ENCODE measurements around the gene RBPMS2. TPM values are rescaled to one million over a fixed set of nuclear protein-coding genes. Genes with fewer than 3 reads are reported as not detected.

The RBPMS2 gene
- total RNA-seq, 1 experiment from 2014 or later = 0.16 TPM

DNA sequence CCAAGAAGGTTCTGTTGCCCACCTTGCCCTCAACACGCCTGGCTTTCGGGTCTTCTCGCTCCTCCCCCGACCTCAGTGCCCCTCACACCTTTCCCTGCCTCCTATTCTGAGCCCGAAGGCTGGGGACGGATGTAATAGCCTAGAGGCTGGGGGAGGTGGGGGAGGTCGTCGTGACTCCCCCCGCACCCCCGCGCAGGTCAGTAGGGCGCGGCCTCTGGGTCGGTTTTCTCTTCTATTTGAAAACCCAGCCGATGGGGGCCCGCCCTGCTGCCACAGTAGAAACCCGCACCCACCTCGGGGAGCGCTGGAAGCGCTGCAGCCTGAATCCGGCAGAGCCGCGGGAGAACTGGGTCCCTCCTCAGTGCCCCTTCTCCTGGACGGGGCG lies 1.0 kb upstream of the RBPMS2 start:
- Mint-ChIP-seq H3K27me3 (ENCODE audit: insufficient read depth, unreplicated experiment) (peaks cover 11% of the 10 kb centered on the region), H3K36me3 (ENCODE audit: insufficient read depth, unreplicated experiment) (no peaks in the 10 kb centered on the region), H3K4me3 (ENCODE audit: unreplicated experiment) (no peak overlapping the region), H3K9me3 (ENCODE audit: unreplicated experiment) (no peaks in the 10 kb centered on the region), H3K27ac (ENCODE audit: low read depth, unreplicated experiment) (no peak overlapping the region), H3K4me1 (ENCODE audit: insufficient read depth, unreplicated experiment) (no peaks in the 10 kb centered on the region)
- no peak for DNase-seq (ENCODE audit: unreplicated experiment)
- no TSS peak for BruUV-seq (replicated peaks)
- ChIA-PET POLR2A (no interaction called here), CTCF (interaction anchor here (1.0 kb wide), 1 partner anchor 45 kb away, joined by 3 read pairs; no protein-coding TSS in a partner anchor)
- intact Hi-C loops (cut with micrococcal nuclease) = no loop called here
- TF ChIP-seq, protein P1, sequence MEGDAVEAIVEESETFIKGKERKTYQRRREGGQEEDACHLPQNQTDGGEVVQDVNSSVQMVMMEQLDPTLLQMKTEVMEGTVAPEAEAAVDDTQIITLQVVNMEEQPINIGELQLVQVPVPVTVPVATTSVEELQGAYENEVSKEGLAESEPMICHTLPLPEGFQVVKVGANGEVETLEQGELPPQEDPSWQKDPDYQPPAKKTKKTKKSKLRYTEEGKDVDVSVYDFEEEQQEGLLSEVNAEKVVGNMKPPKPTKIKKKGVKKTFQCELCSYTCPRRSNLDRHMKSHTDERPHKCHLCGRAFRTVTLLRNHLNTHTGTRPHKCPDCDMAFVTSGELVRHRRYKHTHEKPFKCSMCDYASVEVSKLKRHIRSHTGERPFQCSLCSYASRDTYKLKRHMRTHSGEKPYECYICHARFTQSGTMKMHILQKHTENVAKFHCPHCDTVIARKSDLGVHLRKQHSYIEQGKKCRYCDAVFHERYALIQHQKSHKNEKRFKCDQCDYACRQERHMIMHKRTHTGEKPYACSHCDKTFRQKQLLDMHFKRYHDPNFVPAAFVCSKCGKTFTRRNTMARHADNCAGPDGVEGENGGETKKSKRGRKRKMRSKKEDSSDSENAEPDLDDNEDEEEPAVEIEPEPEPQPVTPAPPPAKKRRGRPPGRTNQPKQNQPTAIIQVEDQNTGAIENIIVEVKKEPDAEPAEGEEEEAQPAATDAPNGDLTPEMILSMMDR (IDR thresholded peaks at IDR 0.05; ENCODE audit: unreplicated experiment) = no peak

DNA sequence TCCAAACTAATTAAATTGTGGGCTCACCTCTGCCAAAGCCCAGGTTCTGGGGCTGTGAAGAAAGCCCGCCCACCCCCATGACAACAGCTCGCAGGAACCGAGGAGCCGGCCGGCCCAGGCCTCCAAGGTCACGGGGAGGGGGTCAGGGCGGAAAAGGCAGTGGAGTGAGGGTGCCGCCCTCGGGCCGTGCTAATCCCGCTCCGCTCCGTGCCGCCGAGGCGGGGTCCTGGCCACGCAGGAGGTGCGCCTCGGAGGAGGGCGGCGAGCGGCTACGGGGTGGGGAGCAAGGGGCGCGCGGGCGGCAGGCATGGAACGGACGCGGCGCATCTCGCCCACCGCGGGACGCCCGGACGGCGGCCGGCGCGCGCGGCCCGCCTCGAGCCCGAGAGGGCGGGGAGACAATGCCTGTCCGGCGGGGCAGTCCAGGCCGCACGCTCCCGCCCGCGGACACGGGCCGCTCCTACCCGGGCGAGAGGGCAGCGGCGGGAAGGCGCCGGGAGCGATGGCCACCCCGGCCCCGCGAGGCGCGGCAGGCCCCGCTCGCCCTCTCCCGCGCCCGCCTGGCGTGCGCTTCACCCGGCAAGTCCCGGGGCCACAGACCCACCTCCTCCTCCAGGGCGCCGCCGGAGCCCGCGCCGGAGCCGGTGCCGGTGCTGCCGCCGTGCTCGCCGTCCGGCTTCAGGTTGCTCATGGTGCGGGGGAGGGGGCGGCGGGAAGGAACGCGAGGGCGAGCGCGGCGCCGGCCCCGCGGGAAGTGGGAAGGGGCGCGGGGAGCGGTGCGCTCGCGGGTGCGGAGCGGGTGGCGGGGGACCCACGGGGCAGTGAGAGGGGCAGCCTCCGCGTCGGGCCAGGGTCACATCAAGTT lies 528 bp downstream of the RBPMS2 start:
- POLR2A ChIA-PET = no interaction called here
- TF ChIP-seq, protein P1 (IDR thresholded peaks at IDR 0.05; ENCODE audit: unreplicated experiment) = no peak
- no peak overlapping the region for H3K27ac Mint-ChIP-seq (ENCODE audit: low read depth, unreplicated experiment)

DNA sequence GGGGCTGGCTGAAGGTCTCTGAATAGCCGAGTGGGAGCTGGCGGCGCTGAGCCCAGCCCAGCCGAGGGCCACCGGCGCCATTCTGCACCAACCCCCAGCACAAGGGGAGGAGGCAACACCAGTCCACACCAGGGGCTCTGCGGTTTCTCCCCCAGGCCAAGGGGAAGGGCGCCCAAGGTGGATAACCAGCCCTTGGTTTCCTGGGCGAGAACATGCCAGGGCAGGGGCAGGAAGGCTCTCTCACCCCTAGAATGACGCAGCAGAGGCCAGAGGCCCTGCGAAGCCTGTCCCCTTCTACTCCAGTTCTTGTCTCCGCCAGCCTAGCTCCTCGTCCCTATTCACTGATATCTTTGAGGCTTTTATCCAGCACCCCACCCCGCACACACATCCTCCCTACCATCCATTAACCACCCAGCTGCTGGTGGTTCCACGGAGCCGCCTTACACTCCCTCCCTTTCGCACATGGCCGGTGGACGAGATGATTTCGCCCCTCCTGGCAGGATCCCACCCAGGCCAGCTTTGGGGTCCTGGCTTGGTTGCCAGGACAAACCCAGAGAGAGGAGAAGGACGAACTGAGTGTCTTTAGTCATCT lies 1.3 kb downstream of the RBPMS2 start:
- Mint-ChIP-seq H3K4me3 (ENCODE audit: unreplicated experiment) (peak overlapping the region; percentile 70), H3K9me3 (ENCODE audit: unreplicated experiment) (no peaks in the 10 kb centered on the region), H3K27me3 (ENCODE audit: insufficient read depth, unreplicated experiment) (peaks cover 11% of the 10 kb centered on the region), H3K27ac (ENCODE audit: low read depth, unreplicated experiment) (no peak overlapping the region), H3K4me1 (ENCODE audit: insufficient read depth, unreplicated experiment) (no peaks in the 10 kb centered on the region), H3K36me3 (ENCODE audit: insufficient read depth, unreplicated experiment) (no peaks in the 10 kb centered on the region)
- DNase-seq (ENCODE audit: unreplicated experiment) = no peak
- CTCF ChIA-PET = no interaction called here
- TF ChIP-seq, protein P1 (IDR thresholded peaks at IDR 0.05; ENCODE audit: unreplicated experiment) = no peak
- BruUV-seq (replicated peaks) = no TSS peak
- POLR2A ChIA-PET = no interaction called here
- intact Hi-C loops (cut with micrococcal nuclease) = no loop called here

More for the DNA sequence above, 528 bp downstream of the RBPMS2 start:
- intact Hi-C loops (cut with micrococcal nuclease) = no loop called here
- no peak for DNase-seq (ENCODE audit: unreplicated experiment)
- H3K4me1 Mint-ChIP-seq (ENCODE audit: insufficient read depth, unreplicated experiment) = no peaks in the 10 kb centered on the region
- H3K36me3 Mint-ChIP-seq (ENCODE audit: insufficient read depth, unreplicated experiment) = no peaks in the 10 kb centered on the region
- no peaks in the 10 kb centered on the region for H3K9me3 Mint-ChIP-seq (ENCODE audit: unreplicated experiment)
- CTCF ChIA-PET = no interaction called here
- peak overlapping the region; percentile 70 for H3K4me3 Mint-ChIP-seq (ENCODE audit: unreplicated experiment)
- BruUV-seq (replicated peaks) = no TSS peak
- peaks cover 11% of the 10 kb centered on the region for H3K27me3 Mint-ChIP-seq (ENCODE audit: insufficient read depth, unreplicated experiment)

DNA sequence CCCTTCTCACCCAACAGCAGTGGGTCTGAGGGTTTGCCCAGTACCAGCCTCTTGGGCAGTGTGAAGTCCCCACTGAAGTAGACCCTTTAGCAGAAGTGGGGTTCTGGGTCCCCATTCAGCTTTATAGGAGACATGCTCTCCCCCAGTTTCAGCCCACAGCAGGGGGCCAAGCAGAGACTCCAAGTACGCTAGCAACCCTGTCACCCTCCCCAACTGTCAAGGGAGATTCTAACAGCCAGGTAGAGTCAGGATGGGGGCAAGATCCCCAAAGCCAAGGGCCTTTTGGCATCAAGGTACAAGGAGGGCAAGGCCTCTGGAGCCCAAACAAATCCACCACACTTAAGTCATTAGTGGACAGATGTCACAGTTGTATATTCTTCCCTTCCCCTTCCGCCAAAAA lies 1.8 kb downstream of the RBPMS2 start:
- Mint-ChIP-seq H3K27me3 (ENCODE audit: insufficient read depth, unreplicated experiment) (peaks cover 11% of the 10 kb centered on the region), H3K4me1 (ENCODE audit: insufficient read depth, unreplicated experiment) (no peaks in the 10 kb centered on the region), H3K27ac (ENCODE audit: low read depth, unreplicated experiment) (no peak overlapping the region), H3K36me3 (ENCODE audit: insufficient read depth, unreplicated experiment) (no peaks in the 10 kb centered on the region), H3K9me3 (ENCODE audit: unreplicated experiment) (no peaks in the 10 kb centered on the region), H3K4me3 (ENCODE audit: unreplicated experiment) (no peak overlapping the region)
- DNase-seq (ENCODE audit: unreplicated experiment) = no peak
- BruUV-seq (replicated peaks) = no TSS peak
- ChIA-PET POLR2A (no interaction called here), CTCF (no interaction called here)
- TF ChIP-seq, protein P1 (IDR thresholded peaks at IDR 0.05; ENCODE audit: unreplicated experiment) = no peak
- intact Hi-C loops (cut with micrococcal nuclease) = no loop called here

Measured in MCF 10A (cell line).